Testis (tissue), 3 donors: ENCODE data around the gene ZEB1. TPM values are rescaled to one million over a fixed set of nuclear protein-coding genes. Genes with fewer than 3 reads are reported as not detected.

Experiments
- DNase-seq: peaks from one replicate; pipeline ENCODE4 v3.0.0-alpha.2; 2019
- H3K27ac ChIP-seq, 2 donors: fragments of 200-600 bp; sonication (generic); one replicate each; pipeline ENCODE4 v1.5.1; 2019
- H3K27me3 ChIP-seq: fragments of 200-600 bp; sonication (generic); one replicate; pipeline ENCODE4 v1.5.1; 2019
- H3K36me3 ChIP-seq: fragments of 200-600 bp; sonication (generic); one replicate; pipeline ENCODE4 v1.5.1; 2017; ENCODE audit warnings: low read depth; ENCODE audit errors: missing control alignments
- H3K4me1 ChIP-seq: fragments of 200-600 bp; sonication (generic); one replicate; pipeline ENCODE4 v1.5.1; 2019
- H3K4me3 ChIP-seq, 2 donors: fragments of 200-600 bp; sonication (generic); one replicate each; pipeline ENCODE4 v1.5.1; 2017 to 2019
- H3K9me3 ChIP-seq: fragments of 200-600 bp; sonication (generic); one replicate; pipeline ENCODE4 v1.5.1; 2017
- POLR2A ChIP-seq: fragments of 450-650 bp; IDR thresholded peaks from one replicate; pipeline ENCODE4 v1.6.1; 2017; ENCODE audit warnings: antibody characterized with exemption, mild to moderate bottlenecking, moderate library complexity
- WGBS, 2 donors: methylation state at CpG; one replicate each; pipeline ENCODE4 v1.1.5; 2018; 5-methylcytosine and 5-hydroxymethylcytosine counted together
- intact Hi-C: fragments of 100-400 bp; cut with DNase I; formaldehyde crosslinking; loops from one replicate; pipeline ENCODE4 v1.15.1; 2023; ENCODE audit warnings: low total_unique reads
- polyA plus RNA-seq: library from polyadenylated mRNA; stranded (reverse); fragments of 350-450 nt; fragmentation: Illumina TruSeq; extraction: RNeasy Lipid Tissue Mini Kit (QIAGEN cat#74804); gene quantifications from one replicate; pipeline ENCODE4 v1.2.3, GENCODE V29; 2014; ENCODE audit warnings: low read depth, low replicate concordance; ENCODE audit not compliant: insufficient read depth
- total RNA-seq, 2 donors: library from RNA; depleted of rRNA; stranded (reverse); fragments of >200 nt; gene quantifications; one replicate each; pipeline ENCODE4 v1.2.3, GENCODE V29; 2016
- TF ChIP-seq, protein P1 (sequence below), 3 experiments: fragments of 450-650 bp in 2 of 3; fragments of 200-600 bp in 1 of 3; sonication (generic) in 1 of 3; IDR thresholded peaks; one replicate each; pipeline ENCODE4 v1.5.1; 2016 to 2019; ENCODE audit warnings: antibody characterized with exemption in 3 of 3, mild to moderate bottlenecking in 2 of 3, moderate library complexity in 1 of 3

The ZEB1 gene
- total and polyA plus RNA-seq, 3 donors from 2014 or later = 22.2 to 35.9 (median 26.3) TPM

DNA sequence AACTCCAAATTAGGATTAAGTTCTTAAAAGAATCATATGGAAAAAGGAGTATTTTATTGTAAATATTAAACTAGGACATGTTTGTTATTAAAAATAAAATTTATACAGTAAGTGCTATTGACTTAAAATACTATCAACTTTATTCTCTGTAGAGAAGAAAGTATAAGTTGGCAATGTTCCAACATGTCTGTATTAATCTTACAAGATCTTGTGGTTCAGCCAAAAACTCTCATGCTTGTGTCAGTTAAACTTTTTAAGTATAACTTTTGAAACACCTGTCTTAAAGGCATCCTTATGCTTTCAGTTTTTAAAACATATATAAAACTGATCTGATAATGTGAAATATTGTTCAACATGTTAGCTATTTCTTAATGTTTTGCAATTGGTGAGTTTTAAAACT lies 160.7 kb downstream of the ZEB1 start:
- H3K27me3 ChIP-seq = no peaks in the 10 kb centered on the region
- H3K27ac ChIP-seq = no peak overlapping the region
- no peaks in the 10 kb centered on the region for H3K9me3 ChIP-seq
- H3K36me3 ChIP-seq = no peaks in the 10 kb centered on the region
- no peak overlapping the region for H3K4me3 ChIP-seq
- no peak for TF ChIP-seq POLR2A
- TF ChIP-seq, protein P1, sequence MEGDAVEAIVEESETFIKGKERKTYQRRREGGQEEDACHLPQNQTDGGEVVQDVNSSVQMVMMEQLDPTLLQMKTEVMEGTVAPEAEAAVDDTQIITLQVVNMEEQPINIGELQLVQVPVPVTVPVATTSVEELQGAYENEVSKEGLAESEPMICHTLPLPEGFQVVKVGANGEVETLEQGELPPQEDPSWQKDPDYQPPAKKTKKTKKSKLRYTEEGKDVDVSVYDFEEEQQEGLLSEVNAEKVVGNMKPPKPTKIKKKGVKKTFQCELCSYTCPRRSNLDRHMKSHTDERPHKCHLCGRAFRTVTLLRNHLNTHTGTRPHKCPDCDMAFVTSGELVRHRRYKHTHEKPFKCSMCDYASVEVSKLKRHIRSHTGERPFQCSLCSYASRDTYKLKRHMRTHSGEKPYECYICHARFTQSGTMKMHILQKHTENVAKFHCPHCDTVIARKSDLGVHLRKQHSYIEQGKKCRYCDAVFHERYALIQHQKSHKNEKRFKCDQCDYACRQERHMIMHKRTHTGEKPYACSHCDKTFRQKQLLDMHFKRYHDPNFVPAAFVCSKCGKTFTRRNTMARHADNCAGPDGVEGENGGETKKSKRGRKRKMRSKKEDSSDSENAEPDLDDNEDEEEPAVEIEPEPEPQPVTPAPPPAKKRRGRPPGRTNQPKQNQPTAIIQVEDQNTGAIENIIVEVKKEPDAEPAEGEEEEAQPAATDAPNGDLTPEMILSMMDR (IDR thresholded peaks at IDR 0.05) = no peak
- no peaks in the 10 kb centered on the region for H3K4me1 ChIP-seq
- intact Hi-C loops = no loop called here
- no peak for DNase-seq

DNA sequence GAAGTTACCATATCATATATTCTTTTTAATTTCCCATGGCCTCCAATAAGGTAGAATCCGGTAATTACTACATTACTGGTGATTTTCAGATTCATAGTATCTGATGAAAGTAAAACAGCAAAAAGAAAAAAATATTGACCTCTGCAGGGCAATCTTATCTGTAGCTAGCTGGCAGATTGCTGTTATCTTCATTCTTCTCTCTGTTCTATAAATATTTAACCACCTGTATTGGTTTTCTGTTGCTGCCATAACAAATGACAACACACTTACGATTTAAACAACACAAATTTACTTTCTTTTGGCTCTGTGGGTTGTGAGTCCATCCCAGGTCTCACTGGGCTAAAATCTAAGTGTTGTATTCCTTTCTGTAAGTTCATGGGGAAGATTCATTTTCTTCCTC lies 164.5 kb downstream of the ZEB1 start:
- TF ChIP-seq, protein P1 (IDR thresholded peaks at IDR 0.05) = no peak
- no peak for TF ChIP-seq POLR2A
- Histone ChIP-seq H3K36me3 (no peaks in the 10 kb centered on the region), H3K4me1 (no peaks in the 10 kb centered on the region), H3K9me3 (no peaks in the 10 kb centered on the region), H3K27ac (no peak overlapping the region), H3K4me3 (no peak overlapping the region), H3K27me3 (no peaks in the 10 kb centered on the region)
- DNase-seq = no peak
- intact Hi-C loops = no loop called here
- WGBS, 2 donors = 88 to 95% methylated on average over 2 of the region's 2 CpGs

GRCh38 chr10:31484431-31485135 lies 165.6 kb downstream of the ZEB1 start:
- no peaks in the 10 kb centered on the region for H3K27me3 ChIP-seq
- no peaks in the 10 kb centered on the region for H3K4me1 ChIP-seq
- 79 to 85% methylated on average over 4 of the region's 4 CpGs for WGBS, 2 donors
- no peaks in the 10 kb centered on the region for H3K36me3 ChIP-seq
- intact Hi-C loops = no loop called here
- no peaks in the 10 kb centered on the region for H3K9me3 ChIP-seq
- no peak overlapping the region for H3K27ac ChIP-seq
- TF ChIP-seq, protein P1 (IDR thresholded peaks at IDR 0.05) = no peak
- TF ChIP-seq POLR2A = no peak
- no peak for DNase-seq
- no peak overlapping the region for H3K4me3 ChIP-seq

GRCh38 chr10:31490858-31491504 lies 172.0 kb downstream of the ZEB1 start:
- intact Hi-C loops = no loop called here
- Histone ChIP-seq H3K4me1 (no peaks in the 10 kb centered on the region), H3K27ac (no peak overlapping the region), H3K4me3 (no peak overlapping the region), H3K9me3 (no peaks in the 10 kb centered on the region), H3K27me3 (no peaks in the 10 kb centered on the region), H3K36me3 (no peaks in the 10 kb centered on the region)
- DNase-seq = peak; percentile 26
- WGBS, 2 donors = 95 to 100% methylated on average over 1 of the region's 1 CpG
- no peak for TF ChIP-seq POLR2A
- TF ChIP-seq, protein P1 (IDR thresholded peaks at IDR 0.05) = peak in 2 of 3 experiments; percentile 30 to 38
